HepG2 (cell line): Measurements from ENCODE around the gene DLG5. TPM values are rescaled to one million over a fixed set of nuclear protein-coding genes. Genes with fewer than 3 reads are reported as not detected.

Experiments
- AFF4 ChIP-seq: sonication (generic); formaldehyde crosslinking; IDR thresholded peaks from 2 replicates; pipeline ENCODE4 v1.4.0; 2020; ENCODE audit warnings: missing genetic modification reagents
- ELF1 ChIP-seq: sonication (generic); formaldehyde crosslinking; IDR thresholded peaks from 2 replicates; pipeline ENCODE4 v1.4.0; 2020; ENCODE audit warnings: missing genetic modification reagents
- FOXA1 ChIP-seq, 2 experiments: fragments of 450-650 bp in 1 of 2; sonication (generic) in 1 of 2; formaldehyde crosslinking in 1 of 2; IDR thresholded peaks; 2 replicates each; pipeline versions ENCODE4 v1.4.0 to v1.6.1; 2016 to 2020; ENCODE audit warnings: missing genetic modification reagents in 1 of 2
- HNF4G ChIP-seq, 2 experiments: sonication (generic) in 1 of 2; formaldehyde crosslinking in 1 of 2; IDR thresholded peaks; 2 replicates each; pipeline versions ENCODE4 v1.4.0 to v1.6.1; 2011 to 2020; ENCODE audit warnings: borderline replicate concordance in 2 of 2, low read depth in 2 of 2, mild to moderate bottlenecking in 2 of 2, low read length in 1 of 2, missing genetic modification reagents in 1 of 2, moderate library complexity in 1 of 2
- IKZF1 ChIP-seq: fragments of 450-650 bp; IDR thresholded peaks from 2 replicates; pipeline ENCODE4 v1.7.1; 2016
- KAT8 ChIP-seq: IDR thresholded peaks from 2 replicates; pipeline ENCODE4 v1.6.1; 2016; ENCODE audit warnings: missing genetic modification reagents, missing compliant biosample characterization
- MATR3 ChIP-seq: sonication (generic); formaldehyde crosslinking; IDR thresholded peaks from 2 replicates; pipeline ENCODE4 v1.4.0; 2020; ENCODE audit warnings: missing genetic modification reagents
- MBNL3 ChIP-seq: fragments of 250-450 bp; sonication (Bioruptor Pico); conservative IDR thresholded peaks from 2 replicates; pipeline ENCODE4 v1.8.0; 2022; ENCODE audit warnings: mild to moderate bottlenecking, inconsistent platforms
- MIER3 ChIP-seq: IDR thresholded peaks from 2 replicates; pipeline ENCODE4 v1.6.1; 2016; ENCODE audit warnings: missing compliant biosample characterization, borderline replicate concordance
- NFATC3 ChIP-seq: sonication (generic); formaldehyde crosslinking; IDR thresholded peaks from 2 replicates; pipeline ENCODE4 v1.5.1; 2020; ENCODE audit warnings: mild to moderate bottlenecking, missing genetic modification reagents
- NFE2L2 ChIP-seq: fragments of 150-350 bp; IDR thresholded peaks from 2 replicates; pipeline ENCODE4 v1.6.1; 2014; ENCODE audit warnings: low read length
- NR0B2 ChIP-seq: sonication (generic); formaldehyde crosslinking; IDR thresholded peaks from 2 replicates; pipeline ENCODE4 v1.4.0; 2020; ENCODE audit warnings: mild to moderate bottlenecking, missing genetic modification reagents
- RXRA ChIP-seq: sonication (generic); formaldehyde crosslinking; IDR thresholded peaks from 2 replicates; pipeline ENCODE4 v1.5.1; 2020; ENCODE audit warnings: missing genetic modification reagents
- SMYD3 ChIP-seq: sonication (generic); formaldehyde crosslinking; IDR thresholded peaks from 2 replicates; pipeline ENCODE4 v1.8.1; 2023; ENCODE audit warnings: mild to moderate bottlenecking, missing genetic modification reagents
- STAT5B ChIP-seq: sonication (generic); formaldehyde crosslinking; IDR thresholded peaks from 2 replicates; pipeline ENCODE4 v1.4.0; 2020; ENCODE audit warnings: missing genetic modification reagents
- TP53 ChIP-seq: sonication (generic); formaldehyde crosslinking; conservative IDR thresholded peaks from 2 replicates; pipeline ENCODE4 v1.4.0; 2020; ENCODE audit warnings: missing genetic modification reagents
- ZNF224 ChIP-seq: sonication (generic); formaldehyde crosslinking; IDR thresholded peaks from 2 replicates; pipeline ENCODE4 v1.5.0; 2020; ENCODE audit warnings: mild to moderate bottlenecking, missing genetic modification reagents
- ZNF253 ChIP-seq: sonication (generic); formaldehyde crosslinking; IDR thresholded peaks from 2 replicates; pipeline ENCODE4 v1.8.0; 2022; ENCODE audit warnings: mild to moderate bottlenecking, missing genetic modification reagents, borderline replicate concordance
- ZNF629 ChIP-seq: sonication (generic); formaldehyde crosslinking; conservative IDR thresholded peaks from 2 replicates; pipeline ENCODE4 v1.5.0; 2020; ENCODE audit warnings: missing genetic modification reagents
- ZNF644 ChIP-seq: IDR thresholded peaks from 2 replicates; pipeline ENCODE4 v1.6.1; 2016; ENCODE audit warnings: low read depth
- polyA plus RNA-seq, 8 experiments: library from polyadenylated mRNA; depleted of rRNA in 3 of 8; stranded (reverse) in 7 of 8; unstranded in 1 of 8; fragments of >200 nt; fragmentation: Illumina TruSeq in 4 of 8; extraction: Trizol in 4 of 8; gene quantifications; 2 replicates each; pipeline versions ENCODE4 v1.2.1 to v1.2.3, GENCODE V29; 2011 to 2016; ENCODE audit warnings: low read depth in 4 of 8, missing spikeins in 1 of 8, mixed read lengths in 1 of 8; ENCODE audit not compliant: insufficient read depth in 1 of 8
- total RNA-seq, 5 experiments: library from RNA; depleted of rRNA; stranded (reverse); fragments of >200 nt; fragmentation: Illumina TruSeq; extraction: Trizol; gene quantifications; 2 replicates each; pipeline ENCODE4 v1.2.3, GENCODE V29; 2016; ENCODE audit warnings: low read depth in 1 of 5
- TF ChIP-seq, protein P1 (sequence below): IDR thresholded peaks from 2 replicates; pipeline ENCODE4 v1.6.1; 2016
- TF ChIP-seq, protein P2 (sequence below): sonication (generic); formaldehyde crosslinking; IDR thresholded peaks from 2 replicates; pipeline ENCODE4 v1.4.0; 2020; ENCODE audit warnings: mild to moderate bottlenecking, low read depth, missing genetic modification reagents
- TF ChIP-seq, protein P3 (sequence below): sonication (generic); formaldehyde crosslinking; IDR thresholded peaks from 2 replicates; pipeline ENCODE4 v1.4.0; 2020; ENCODE audit warnings: missing genetic modification reagents

DLG5 gene
- total and polyA plus RNA-seq, 2 of the 13 experiments (the other 11 are each of a cell fraction or from before 2014, with no cell fraction given), result 15.5 to 18.2 TPM

DNA sequence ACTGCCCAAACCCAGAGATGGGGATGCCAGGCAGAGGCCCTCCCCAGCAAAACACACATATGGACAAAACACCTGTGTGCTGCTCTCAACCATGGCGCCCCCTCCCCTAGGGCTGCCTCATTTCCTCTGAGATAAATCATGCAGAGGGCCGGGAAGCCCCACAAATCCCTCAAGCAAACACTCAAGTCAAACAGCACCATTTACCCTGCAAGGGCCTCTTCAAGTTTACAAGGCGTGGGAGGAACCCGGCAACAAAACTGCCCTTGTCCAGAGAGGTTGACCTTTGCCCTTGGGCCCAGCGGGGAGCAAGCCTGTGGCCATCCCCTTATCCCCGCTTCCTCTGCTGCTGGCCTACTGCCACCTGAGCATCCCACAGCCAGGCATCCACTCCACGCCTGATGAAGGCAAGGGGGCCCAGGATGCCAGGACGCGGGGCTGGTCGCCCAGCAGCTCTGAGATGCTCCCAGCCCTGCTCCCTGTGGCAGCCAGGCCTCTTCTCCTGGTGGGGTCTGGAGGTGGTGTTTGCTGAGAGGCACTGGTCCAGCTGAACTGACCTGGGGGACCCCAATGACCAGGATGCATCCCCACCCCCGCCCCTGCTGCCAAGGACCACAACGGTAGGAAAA, 77.4 kb downstream of the DLG5 start (continued):
- TF ChIP-seq KAT8 (peak; percentile 80), ZNF629 (CRISPR knock-in tag) (peak; percentile 42; the same call in 1 of the 2 replicates), SMYD3 (CRISPR knock-in tag) (no peak; the same call in 1 of the 2 replicates), MATR3 (CRISPR knock-in tag) (no peak), ZNF253 (peak; percentile 78; the same call in 1 of the 2 replicates), NR0B2 (CRISPR knock-in tag) (peak; percentile 53; the same call in 1 of the 2 replicates), NFATC3 (CRISPR knock-in tag) (no peak), RXRA (CRISPR knock-in tag) (peak; percentile 97), FOXA1 (IDR thresholded peaks at IDR 0.05) (no peak; the same call in 1 of the 2 replicates), FOXA1 (CRISPR knock-in tag; IDR thresholded peaks at IDR 0.05) (peak; percentile 98), AFF4 (CRISPR knock-in tag) (no peak), NFE2L2 (no peak), ZNF644 (CRISPR knock-in tag) (peak; percentile 70; the same call in 1 of the 2 replicates), HNF4G (IDR thresholded peaks at IDR 0.05; ENCODE audit: borderline replicate concordance, low read depth, low read length) (peak; percentile 97), HNF4G (CRISPR knock-in tag; IDR thresholded peaks at IDR 0.05; ENCODE audit: borderline replicate concordance, low read depth) (peak; percentile 95), STAT5B (peak; percentile 81), IKZF1 (no peak), TP53 (CRISPR knock-in tag) (peak; percentile 74; the same call in 1 of the 2 replicates), MBNL3 (CRISPR knock-in tag) (no peak), ZNF224 (CRISPR knock-in tag) (no peak), MIER3 (CRISPR knock-in tag) (peak; percentile 88; the same call in 1 of the 2 replicates), ELF1 (CRISPR knock-in tag) (peak; percentile 61; the same call in 1 of the 2 replicates)
- TF ChIP-seq, protein P1, sequence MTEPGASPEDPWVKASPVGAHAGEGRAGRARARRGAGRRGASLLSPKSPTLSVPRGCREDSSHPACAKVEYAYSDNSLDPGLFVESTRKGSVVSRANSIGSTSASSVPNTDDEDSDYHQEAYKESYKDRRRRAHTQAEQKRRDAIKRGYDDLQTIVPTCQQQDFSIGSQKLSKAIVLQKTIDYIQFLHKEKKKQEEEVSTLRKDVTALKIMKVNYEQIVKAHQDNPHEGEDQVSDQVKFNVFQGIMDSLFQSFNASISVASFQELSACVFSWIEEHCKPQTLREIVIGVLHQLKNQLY (CRISPR knock-in tag), result peak; percentile 95
- TF ChIP-seq, protein P2, sequence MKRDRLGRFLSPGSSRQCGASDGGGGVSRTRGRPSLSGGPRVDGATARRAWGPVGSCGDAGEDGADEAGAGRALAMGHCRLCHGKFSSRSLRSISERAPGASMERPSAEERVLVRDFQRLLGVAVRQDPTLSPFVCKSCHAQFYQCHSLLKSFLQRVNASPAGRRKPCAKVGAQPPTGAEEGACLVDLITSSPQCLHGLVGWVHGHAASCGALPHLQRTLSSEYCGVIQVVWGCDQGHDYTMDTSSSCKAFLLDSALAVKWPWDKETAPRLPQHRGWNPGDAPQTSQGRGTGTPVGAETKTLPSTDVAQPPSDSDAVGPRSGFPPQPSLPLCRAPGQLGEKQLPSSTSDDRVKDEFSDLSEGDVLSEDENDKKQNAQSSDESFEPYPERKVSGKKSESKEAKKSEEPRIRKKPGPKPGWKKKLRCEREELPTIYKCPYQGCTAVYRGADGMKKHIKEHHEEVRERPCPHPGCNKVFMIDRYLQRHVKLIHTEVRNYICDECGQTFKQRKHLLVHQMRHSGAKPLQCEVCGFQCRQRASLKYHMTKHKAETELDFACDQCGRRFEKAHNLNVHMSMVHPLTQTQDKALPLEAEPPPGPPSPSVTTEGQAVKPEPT (CRISPR knock-in tag), result no peak; the same call in 1 of the 2 replicates
- TF ChIP-seq, protein P3, sequence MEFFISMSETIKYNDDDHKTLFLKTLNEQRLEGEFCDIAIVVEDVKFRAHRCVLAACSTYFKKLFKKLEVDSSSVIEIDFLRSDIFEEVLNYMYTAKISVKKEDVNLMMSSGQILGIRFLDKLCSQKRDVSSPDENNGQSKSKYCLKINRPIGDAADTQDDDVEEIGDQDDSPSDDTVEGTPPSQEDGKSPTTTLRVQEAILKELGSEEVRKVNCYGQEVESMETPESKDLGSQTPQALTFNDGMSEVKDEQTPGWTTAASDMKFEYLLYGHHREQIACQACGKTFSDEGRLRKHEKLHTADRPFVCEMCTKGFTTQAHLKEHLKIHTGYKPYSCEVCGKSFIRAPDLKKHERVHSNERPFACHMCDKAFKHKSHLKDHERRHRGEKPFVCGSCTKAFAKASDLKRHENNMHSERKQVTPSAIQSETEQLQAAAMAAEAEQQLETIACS, result no peak
